ENCODE results near the gene RSAD2.
A peak's percentile ranks its signal among the peaks of the same experiment; 100 is the strongest.

DNA sequence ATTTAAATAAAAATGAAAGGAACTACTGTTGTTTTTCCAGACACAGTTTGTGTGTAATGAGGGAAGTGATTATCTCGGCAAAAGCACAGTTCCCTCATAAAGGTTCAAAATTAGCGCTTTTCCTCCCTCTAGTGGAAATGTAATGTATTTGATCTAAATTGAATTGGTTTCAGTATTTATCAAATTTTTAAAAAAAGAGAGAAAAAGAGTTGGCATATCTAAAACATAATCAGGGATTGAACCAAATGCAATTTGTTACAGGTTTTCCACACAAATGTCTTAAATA lies 49.3 kb upstream of the RSAD2 start:
- TF ChIP-seq, protein P1, sequence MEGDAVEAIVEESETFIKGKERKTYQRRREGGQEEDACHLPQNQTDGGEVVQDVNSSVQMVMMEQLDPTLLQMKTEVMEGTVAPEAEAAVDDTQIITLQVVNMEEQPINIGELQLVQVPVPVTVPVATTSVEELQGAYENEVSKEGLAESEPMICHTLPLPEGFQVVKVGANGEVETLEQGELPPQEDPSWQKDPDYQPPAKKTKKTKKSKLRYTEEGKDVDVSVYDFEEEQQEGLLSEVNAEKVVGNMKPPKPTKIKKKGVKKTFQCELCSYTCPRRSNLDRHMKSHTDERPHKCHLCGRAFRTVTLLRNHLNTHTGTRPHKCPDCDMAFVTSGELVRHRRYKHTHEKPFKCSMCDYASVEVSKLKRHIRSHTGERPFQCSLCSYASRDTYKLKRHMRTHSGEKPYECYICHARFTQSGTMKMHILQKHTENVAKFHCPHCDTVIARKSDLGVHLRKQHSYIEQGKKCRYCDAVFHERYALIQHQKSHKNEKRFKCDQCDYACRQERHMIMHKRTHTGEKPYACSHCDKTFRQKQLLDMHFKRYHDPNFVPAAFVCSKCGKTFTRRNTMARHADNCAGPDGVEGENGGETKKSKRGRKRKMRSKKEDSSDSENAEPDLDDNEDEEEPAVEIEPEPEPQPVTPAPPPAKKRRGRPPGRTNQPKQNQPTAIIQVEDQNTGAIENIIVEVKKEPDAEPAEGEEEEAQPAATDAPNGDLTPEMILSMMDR (IDR thresholded peaks at IDR 0.05; ENCODE audit: poor library complexity) = peak; percentile 64
- TF ChIP-seq EZH2phosphoT487 (IDR thresholded peaks at IDR 0.05; ENCODE audit: low read depth, severe bottlenecking, unreplicated experiment) (no peak), EZH2 (IDR thresholded peaks at IDR 0.05; ENCODE audit: borderline replicate concordance) (no peak)

All from hepatocyte (in vitro differentiated cells).